Calu3 (cell line): ENCODE results near the gene CDHR4. TPM values are rescaled to one million over a fixed set of nuclear protein-coding genes. Genes with fewer than 3 reads are reported as not detected.

Source experiments
- BruUV-seq: library from RNA; stranded (reverse); fragments of 400-500 nt; replicated peaks from 2 replicates; lab custom pipeline; 2021; lab: Mats Ljungman, UMichigan
- CTCF ChIA-PET: fragments of 300-600 bp; sonication (Branson Sonifier 250); formaldehyde crosslinking; loops from one replicate; lab custom pipeline; 2022; ENCODE audit warnings: antibody characterized with exemption; lab: Charles Lee
- DNase-seq: peaks from one replicate; pipeline ENCODE4 v3.0.0; 2022
- H3K27ac Mint-ChIP-seq: one replicate; pipeline ENCODE4 v1.8.0; 2022; ENCODE audit warnings: mixed read lengths; ENCODE audit not compliant: unreplicated experiment
- H3K27me3 Mint-ChIP-seq: one replicate; pipeline ENCODE4 v1.8.0; 2022; ENCODE audit warnings: mixed read lengths; ENCODE audit not compliant: unreplicated experiment
- H3K36me3 Mint-ChIP-seq: one replicate; pipeline ENCODE4 v1.8.0; 2022; ENCODE audit warnings: mild to moderate bottlenecking, moderate library complexity, mixed read lengths; ENCODE audit not compliant: insufficient read depth, unreplicated experiment
- H3K4me1 Mint-ChIP-seq: one replicate; pipeline ENCODE4 v1.8.0; 2022; ENCODE audit warnings: mild to moderate bottlenecking, low read depth, mixed read lengths; ENCODE audit not compliant: unreplicated experiment
- H3K4me3 Mint-ChIP-seq: one replicate; pipeline ENCODE4 v1.8.0; 2022; ENCODE audit warnings: mild to moderate bottlenecking, low read depth, moderate library complexity, mixed read lengths; ENCODE audit not compliant: unreplicated experiment
- H3K9me3 Mint-ChIP-seq: one replicate; pipeline ENCODE4 v1.8.0; 2022; ENCODE audit warnings: low read depth, mixed read lengths; ENCODE audit not compliant: unreplicated experiment
- CTCF ChIP-seq: fragments of 200-600 bp; IDR thresholded peaks from one replicate; pipeline ENCODE4 v1.8.0; 2022; ENCODE audit warnings: antibody characterized with exemption; ENCODE audit not compliant: unreplicated experiment
- intact Hi-C: fragments of 100-400 bp; cut with micrococcal nuclease; formaldehyde crosslinking; loops from one replicate; pipeline ENCODE4 v1.10.0; 2022; ENCODE audit not compliant: unreplicated experiment
- total RNA-seq: library from RNA; stranded (reverse); gene quantifications from 2 replicates; pipeline ENCODE4 v1.2.3, GENCODE V29; 2022

The CDHR4 gene
- total RNA-seq, 1 experiment from 2014 or later = not detected

GRCh38 chr3:49763981-49764380 lies 35.7 kb downstream of the CDHR4 start:
- H3K27me3 Mint-ChIP-seq = no peaks in the 10 kb centered on the region
- H3K27ac Mint-ChIP-seq = no peak overlapping the region
- H3K9me3 Mint-ChIP-seq = no peaks in the 10 kb centered on the region
- H3K4me1 Mint-ChIP-seq = no peaks in the 10 kb centered on the region
- CTCF ChIA-PET = no interaction called here
- H3K4me3 Mint-ChIP-seq = no peak overlapping the region
- H3K36me3 Mint-ChIP-seq = peaks cover 4% of the 10 kb centered on the region
- BruUV-seq = no TSS peak
- no peak for TF ChIP-seq CTCF
- no peak for DNase-seq
- intact Hi-C loops = no loop called here

GRCh38 chr3:49761661-49762060 lies 38.0 kb downstream of the CDHR4 start:
- Mint-ChIP-seq H3K36me3 (peaks cover 7% of the 10 kb centered on the region), H3K4me3 (no peak overlapping the region), H3K27me3 (no peaks in the 10 kb centered on the region), H3K9me3 (no peaks in the 10 kb centered on the region), H3K27ac (no peak overlapping the region), H3K4me1 (no peaks in the 10 kb centered on the region)
- intact Hi-C loops = no loop called here
- no peak for DNase-seq
- BruUV-seq = no TSS peak
- TF ChIP-seq CTCF = no peak
- CTCF ChIA-PET = no interaction called here

- Mint-ChIP-seq H3K27me3 (no peaks in the 10 kb centered on the region), H3K4me3 (no peak overlapping the region), H3K9me3 (no peaks in the 10 kb centered on the region), H3K4me1 (no peaks in the 10 kb centered on the region), H3K36me3 (peaks cover 7% of the 10 kb centered on the region), H3K27ac (no peak overlapping the region)
- intact Hi-C loops = no loop called here
- TF ChIP-seq CTCF = no peak
- CTCF ChIA-PET = no interaction called here
- no TSS peak for BruUV-seq
- DNase-seq = no peak
Observed at GRCh38 chr3:49759226-49759625, 40.4 kb downstream of the CDHR4 start.

- Mint-ChIP-seq H3K36me3 (peaks cover 7% of the 10 kb centered on the region), H3K27ac (no peak overlapping the region), H3K4me1 (peaks cover 8% of the 10 kb centered on the region), H3K9me3 (no peaks in the 10 kb centered on the region), H3K27me3 (no peaks in the 10 kb centered on the region), H3K4me3 (no peak overlapping the region)
- intact Hi-C loops = no loop called here
- no peak for TF ChIP-seq CTCF
- no TSS peak for BruUV-seq
- CTCF ChIA-PET = no interaction called here
- no peak for DNase-seq
Observed at GRCh38 chr3:49757197-49757596, 42.5 kb downstream of the CDHR4 start.

GRCh38 chr3:49756036-49756435 lies 43.6 kb downstream of the CDHR4 start:
- intact Hi-C loops = no loop called here
- H3K4me3 Mint-ChIP-seq = no peak overlapping the region
- no peaks in the 10 kb centered on the region for H3K27me3 Mint-ChIP-seq
- TF ChIP-seq CTCF = no peak
- peaks cover 8% of the 10 kb centered on the region for H3K4me1 Mint-ChIP-seq
- no peak overlapping the region for H3K27ac Mint-ChIP-seq
- no peak for DNase-seq
- peaks cover 7% of the 10 kb centered on the region for H3K36me3 Mint-ChIP-seq
- no peaks in the 10 kb centered on the region for H3K9me3 Mint-ChIP-seq
- no TSS peak for BruUV-seq
- CTCF ChIA-PET = no interaction called here
